MV-4-11 (cell line): ENCODE data around the gene WNT3A.

Source experiments
- DNase-seq: peaks from one replicate; lab custom pipeline; 2025; lab: John Stamatoyannopoulos, UW

The WNT3A gene

DNA sequence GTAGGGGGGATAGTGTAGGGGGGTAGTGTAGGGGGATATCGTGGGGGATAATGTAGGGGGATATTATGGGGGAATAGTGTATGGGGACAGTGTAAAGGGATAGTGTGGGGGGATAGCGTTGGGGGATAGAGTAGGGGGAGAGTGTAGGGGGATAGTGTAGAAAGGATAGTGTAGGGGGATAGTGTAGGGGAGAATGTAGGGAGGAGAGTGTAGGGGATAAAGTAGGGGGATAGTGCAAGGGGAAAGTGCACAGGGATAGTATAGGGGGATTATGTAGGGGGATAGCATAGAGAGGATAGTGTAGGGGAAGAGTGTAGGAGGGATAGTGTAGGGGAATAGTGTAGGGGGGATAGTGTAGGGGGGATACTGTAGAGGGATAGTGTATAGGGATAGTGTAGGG lies 63.4 kb downstream of the WNT3A start:
- no peak for DNase-seq

GRCh38 chr1:228070851-228071250 lies 64.1 kb downstream of the WNT3A start:
- no peak for DNase-seq

DNA sequence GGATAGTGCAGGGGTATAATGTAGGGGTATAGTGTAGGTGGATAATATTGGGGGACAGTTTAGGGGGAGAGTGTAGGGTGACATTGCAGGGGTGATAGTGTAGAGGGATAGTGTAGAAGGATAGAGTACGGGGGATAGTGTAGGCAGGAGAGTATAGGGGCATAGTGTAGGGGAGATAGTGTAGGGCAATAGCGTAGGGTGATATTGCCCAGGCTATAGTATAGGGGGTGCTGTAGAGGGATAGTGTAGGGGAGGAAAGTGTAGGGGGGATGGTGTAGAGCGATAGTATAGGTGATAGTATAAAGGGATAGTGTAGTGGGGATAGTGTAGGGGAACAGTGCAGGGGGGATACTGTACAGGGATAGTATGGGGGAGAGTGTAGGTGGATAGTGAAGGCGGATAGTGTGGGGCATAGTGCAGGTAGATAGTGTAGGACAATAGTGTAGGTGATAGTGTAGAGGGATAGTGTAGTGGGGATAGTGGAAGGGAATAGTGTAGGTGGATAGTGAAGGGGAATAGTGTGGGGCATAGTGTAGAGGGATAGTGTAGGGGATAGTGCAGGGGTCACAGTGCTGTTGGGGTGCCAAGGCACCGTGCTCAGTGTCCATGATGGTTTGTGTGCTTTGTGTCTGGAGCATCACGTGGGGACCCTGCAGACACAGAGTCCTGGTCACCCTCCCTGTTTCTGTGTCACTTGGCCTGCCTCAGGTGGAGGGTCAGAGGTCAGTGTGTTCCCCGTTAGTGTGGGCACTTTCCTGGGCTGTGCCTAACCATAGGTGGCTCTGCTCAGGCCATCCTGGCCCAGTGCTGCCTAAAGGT lies 65.2 kb downstream of the WNT3A start:
- DNase-seq: no peak

GRCh38 chr1:228072658-228073043 lies 65.9 kb downstream of the WNT3A start:
- DNase-seq: no peak

DNA sequence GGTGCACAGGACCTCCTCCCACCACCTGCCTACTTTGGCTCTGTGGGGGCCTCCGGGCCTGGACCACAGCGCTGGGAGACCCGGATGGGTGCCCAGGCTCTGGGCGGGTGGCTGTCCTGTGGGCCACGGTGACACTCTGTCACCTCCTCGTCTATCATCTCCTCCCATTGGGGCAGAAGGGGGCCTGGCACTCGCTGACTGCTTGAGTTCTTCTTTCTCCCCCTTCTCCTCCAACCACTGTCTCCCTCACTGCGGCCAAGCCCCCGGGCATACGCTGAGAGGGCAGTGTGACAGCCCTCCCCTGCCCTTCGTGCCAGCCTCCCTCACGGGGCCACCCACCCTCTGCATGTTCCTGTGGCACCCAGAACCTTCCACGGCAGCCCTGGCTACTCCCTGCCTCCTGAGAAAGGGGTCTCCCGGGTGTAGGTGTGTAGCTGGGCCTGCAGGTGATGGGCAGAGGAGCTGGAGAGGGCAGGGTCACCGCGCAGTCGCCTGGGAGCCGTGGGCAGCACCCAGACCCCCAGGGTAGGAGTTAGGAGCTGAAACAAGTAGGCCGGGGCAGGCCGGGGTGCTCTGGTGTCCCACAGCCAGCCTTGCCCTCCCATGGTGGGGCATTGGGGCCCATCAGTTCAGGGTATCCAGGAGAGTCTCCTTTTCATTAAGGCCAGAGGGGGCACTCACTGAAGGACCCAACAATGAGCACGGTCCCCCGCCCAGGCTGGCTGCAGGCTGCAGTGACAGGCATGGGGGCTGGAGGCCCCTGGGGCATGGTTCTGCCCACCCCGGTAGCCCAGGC lies 66.5 kb downstream of the WNT3A start:
- DNase-seq: no peak

- no peak for DNase-seq
Observed at GRCh38 chr1:228073857-228074545, 67.2 kb downstream of the WNT3A start.

DNA sequence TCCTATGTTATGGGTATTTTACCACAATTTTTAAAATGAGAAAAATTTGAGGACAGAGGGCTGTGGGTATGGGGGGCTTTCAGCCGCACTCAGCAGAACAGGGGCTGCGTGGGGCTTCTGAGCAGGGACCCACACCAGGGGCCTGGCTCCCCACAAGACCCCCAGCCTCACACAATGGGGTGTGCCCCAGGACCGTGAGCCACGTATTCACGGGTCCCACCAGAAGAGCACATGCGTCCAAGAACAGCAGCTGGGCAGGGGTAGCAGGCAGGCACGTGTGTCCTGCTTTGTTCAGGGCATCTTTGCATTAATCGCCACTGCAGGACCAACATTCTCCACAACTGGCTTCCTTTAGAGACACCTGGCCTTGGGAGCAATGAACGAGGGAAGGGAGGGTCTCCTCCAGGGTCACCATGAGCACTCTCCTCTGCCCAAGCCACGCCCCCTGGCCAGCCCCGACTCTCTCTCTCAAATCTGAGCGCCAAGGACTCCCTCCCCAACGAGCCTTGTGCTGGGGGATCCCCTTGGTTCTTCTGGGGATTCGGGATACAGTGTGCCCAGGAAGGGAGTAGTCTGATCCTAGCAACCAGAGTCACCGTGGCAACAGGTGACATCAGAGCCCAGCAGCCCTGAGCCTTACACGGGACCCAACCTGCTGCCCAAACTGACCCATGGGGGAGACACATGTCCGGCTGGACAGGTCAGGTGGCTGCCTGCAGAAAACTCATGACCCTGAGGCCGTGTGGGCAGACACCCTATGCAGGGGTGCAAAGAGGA lies 68.3 kb downstream of the WNT3A start:
- DNase-seq: no peak

DNA sequence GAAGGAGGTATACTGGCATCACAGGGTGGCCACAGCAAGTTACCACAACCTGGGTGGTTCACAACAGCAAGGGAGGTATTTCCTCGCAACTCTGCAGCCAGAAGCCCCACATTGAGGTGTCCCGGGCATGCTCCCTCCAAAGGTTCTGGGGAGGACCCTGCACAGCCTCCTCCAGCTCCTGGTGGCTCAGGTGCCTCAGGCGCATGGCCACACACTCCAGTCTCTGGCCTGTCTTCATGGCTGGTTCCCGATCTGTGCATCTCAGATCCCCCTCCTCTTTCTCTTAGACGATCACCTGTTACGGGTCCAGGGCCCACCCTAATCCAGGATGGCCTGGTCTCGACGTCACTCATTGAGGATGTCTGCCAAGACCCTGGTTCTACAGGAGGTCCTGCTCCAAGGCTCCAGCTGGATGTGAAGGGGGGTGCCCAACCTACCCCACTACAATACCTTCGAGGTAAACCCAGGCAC lies 69.0 kb downstream of the WNT3A start:
- DNase-seq: no peak

GRCh38 chr1:228076796-228077430 lies 70.1 kb downstream of the WNT3A start:
- DNase-seq: no peak

- no peak for DNase-seq
Observed at GRCh38 chr1:228077565-228078330, 71.0 kb downstream of the WNT3A start.

DNA sequence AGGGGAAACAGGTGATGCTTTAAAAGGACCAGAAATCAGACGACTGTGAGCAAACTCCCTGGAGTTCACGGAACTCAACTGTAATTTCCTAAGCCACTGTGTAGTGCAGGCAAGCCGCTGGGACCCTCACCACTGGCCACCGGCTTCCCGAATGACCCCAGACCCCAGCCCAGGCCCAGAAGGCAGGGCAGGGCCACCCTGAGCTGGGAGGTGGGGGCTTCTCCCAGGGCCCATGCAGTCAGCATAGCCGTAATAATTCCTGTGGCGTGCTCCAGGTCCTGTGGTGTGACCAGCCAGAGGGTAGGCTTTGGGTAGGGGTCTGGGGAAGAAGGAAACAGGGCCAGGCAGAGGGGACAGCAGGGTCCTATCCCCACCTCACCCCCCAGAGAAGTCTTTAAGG lies 72.2 kb downstream of the WNT3A start:
- no peak for DNase-seq

DNA sequence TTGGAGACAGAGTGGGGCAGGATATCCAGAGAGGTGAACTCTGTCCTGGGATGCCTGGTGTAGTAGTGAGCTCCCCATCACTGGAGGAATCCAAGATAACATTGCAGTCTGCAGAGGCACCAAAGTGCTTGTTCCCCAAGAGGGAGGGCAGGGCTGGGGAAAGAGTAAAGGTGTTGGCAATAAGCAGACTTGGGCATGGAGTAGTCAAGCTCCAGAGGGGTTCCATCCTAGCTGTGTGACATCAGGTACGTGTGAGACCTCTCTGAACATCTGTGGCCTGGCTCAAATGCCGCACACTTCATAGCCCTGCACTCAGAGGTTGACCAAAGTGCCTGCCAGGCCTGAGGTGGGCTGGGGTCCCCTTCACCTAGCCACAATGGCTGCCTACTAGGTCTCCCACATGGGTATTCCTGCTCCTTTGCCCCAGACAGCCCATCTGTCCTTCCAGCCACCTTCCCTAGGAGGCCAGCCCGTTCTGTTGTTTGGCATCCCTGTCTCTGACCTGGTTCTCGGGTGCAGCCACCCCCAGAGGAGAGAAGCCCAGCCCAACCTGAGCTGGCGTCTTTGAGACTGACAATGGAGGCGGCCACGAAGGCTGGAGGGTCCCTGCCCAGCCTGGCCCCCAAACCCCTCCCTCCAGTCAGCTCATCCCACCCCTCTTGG lies 72.9 kb downstream of the WNT3A start:
- DNase-seq: no peak

DNA sequence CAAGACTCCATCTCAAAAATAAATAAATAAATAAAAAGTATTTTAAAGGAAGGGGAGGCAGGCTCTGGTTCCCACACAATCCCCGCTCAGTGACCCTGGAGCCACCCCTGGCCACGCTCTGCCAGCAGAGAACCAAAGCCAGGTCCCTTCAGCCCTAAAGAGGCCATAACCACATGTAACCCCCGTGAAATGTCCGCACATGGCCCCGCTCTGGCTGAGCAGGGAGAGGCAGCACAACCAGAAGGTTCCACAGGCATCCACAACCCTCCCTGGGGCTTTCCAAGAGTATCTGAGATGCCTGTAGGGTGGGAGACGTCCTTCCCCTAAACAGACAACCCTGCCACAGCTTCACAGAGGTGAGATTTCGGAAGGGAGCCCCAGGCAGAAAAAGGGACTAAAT lies 74.3 kb downstream of the WNT3A start:
- no peak for DNase-seq

DNA sequence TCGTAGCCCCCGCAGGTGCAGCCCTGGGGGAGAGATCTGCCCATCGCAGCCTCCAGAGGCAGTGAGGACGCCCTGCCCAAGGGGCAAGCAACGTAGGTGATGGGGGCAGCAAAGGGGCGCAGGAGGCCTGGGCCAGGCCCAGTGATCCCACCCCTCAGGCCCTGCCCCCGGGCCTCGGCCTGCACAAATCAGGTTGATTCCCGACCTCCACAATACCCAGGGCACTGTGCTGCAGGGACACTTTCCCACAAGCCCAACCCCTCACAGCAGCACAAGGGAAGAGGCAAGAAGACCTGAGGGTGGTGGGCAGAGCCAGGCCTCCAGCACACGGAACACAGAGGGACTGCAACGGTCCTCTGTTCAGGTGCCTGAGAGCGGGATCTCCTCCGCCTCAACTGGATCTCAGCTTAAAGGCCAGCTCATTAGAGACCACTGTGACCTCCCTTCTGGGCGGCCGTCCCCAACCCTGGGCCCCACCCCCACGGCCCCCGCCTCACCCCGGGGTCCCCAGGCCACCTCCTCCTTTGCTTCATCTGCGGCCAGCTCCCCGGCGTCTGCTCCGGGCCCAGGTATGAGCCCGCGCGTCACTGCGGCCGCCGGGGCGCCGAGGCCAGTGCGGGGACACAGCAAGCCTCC lies 74.9 kb downstream of the WNT3A start:
- no peak for DNase-seq

DNA sequence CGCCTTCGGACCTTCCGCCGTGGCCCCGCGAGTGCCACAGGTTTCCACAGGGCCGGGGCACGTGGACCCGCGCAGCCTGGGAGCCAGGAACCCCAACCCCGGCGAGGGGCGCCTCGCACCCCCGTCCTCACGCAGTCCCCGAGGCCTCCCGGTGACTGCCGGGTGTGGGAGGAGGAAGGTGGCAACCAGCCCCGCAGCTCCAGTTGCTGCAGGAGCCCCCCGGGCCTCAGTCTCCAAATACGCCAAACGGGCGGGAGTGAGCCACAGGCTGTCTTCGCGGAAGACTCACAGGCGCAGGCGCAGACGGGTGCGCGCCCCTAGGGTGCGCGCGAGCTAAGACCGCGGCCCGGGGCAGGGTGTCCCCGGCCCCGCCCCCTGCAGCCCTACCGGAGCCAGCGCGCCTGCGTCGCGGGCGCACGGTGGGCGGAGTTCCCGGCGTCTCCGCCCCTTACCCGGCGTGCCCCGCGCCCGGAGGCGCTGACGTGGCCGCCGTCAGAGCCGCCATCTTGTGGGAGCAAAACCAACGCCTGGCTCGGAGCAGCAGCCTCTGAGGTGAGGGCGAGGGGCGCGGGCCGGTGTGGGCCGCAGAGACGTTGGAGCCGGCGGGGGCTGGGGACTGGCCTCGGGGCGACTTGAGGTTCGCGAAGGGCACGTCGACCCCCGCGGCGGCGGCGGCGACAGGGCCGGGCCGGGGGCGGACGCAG lies 75.6 kb downstream of the WNT3A start, which contains the start of gene ARF1:
Gene ARF1, plus strand, starts transcription at position 495 of the 704 bp plus-strand sequence. CDS start 14,407 bp downstream, outside the sequence.
- peak; percentile 88 for DNase-seq

GRCh38 chr1:228082918-228083870 lies 76.4 kb downstream of the WNT3A start:
- DNase-seq: peak; percentile 12

DNA sequence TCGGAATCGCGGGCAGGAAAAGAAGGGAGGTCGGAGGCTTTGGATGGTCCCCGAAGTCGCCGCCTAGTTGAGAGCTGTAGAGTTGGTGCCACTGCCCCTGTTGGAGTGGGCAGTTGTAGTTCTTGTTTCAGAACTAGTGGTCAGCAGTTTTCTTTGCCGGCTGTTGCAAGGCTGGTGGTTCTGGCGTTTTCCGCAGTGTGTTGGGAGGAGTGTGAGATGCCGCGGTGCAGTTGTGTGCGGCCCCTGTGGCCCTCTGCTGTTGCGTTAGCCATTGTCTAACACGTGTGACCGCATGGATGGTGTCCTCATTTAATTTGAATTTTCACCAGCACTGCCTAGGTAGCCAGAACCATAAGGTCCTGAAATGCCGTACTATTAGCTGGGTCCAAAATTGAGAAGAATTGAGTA lies 77.1 kb downstream of the WNT3A start:
- peak; percentile 31 for DNase-seq

GRCh38 chr1:228084325-228084724 lies 77.5 kb downstream of the WNT3A start:
- peak; percentile 84 for DNase-seq
